Measurements from ENCODE around the gene CACNA1B. TPM values are rescaled to one million over a fixed set of nuclear protein-coding genes. Genes with fewer than 3 reads are reported as not detected.

The CACNA1B gene
- total and polyA plus RNA-seq, 2 donors from 2014 or later = 0.03 TPM; not detected in 1

GRCh38 chr9:137978262-137978714 is 100.7 kb downstream of the CACNA1B start:
- H3K27ac ChIP-seq (ENCODE audit: low read depth in 2 of 2, low read length in 2 of 2) = no peak overlapping the region
- FAIRE-seq (no peak), DNase-seq (no peak)
- H3K4me1 ChIP-seq (ENCODE audit: control insufficient read depth in 2 of 3, insufficient read depth in 2 of 3, low read depth in 1 of 3, low read length in 3 of 3) = no peaks in the 10 kb centered on the region
- no peak for TF ChIP-seq CTCF (IDR thresholded peaks at IDR 0.05; ENCODE audit: borderline replicate concordance, extremely low read depth, insufficient read depth)
- no peak overlapping the region for H3K4me3 ChIP-seq (ENCODE audit: low read length in 3 of 3)
- H3K36me3 ChIP-seq (ENCODE audit: control insufficient read depth in 2 of 3, insufficient read depth in 3 of 3, low read length in 3 of 3) = no peaks in the 10 kb centered on the region
- no peaks in the 10 kb centered on the region for H3K27me3 ChIP-seq (ENCODE audit: control insufficient read depth, insufficient read depth, low read length)
- intact Hi-C loops (cut with DNase I) = no loop called here
- no peaks in the 10 kb centered on the region for H3K9me3 ChIP-seq (ENCODE audit: control insufficient read depth in 2 of 3, insufficient read depth in 1 of 3, low read length in 3 of 3)
- no peak overlapping the region for H3K9ac ChIP-seq (ENCODE audit: low read length in 3 of 3)

- DNase-seq = peak in 2 of 5 donors; percentile 27 to 44
- Histone ChIP-seq H3K36me3 (ENCODE audit: control insufficient read depth in 2 of 3, insufficient read depth in 3 of 3, low read length in 3 of 3) (no peaks in the 10 kb centered on the region), H3K9ac (ENCODE audit: low read length in 3 of 3) (no peak overlapping the region), H3K27me3 (ENCODE audit: control insufficient read depth, insufficient read depth, low read length) (no peaks in the 10 kb centered on the region), H3K9me3 (ENCODE audit: control insufficient read depth in 2 of 3, insufficient read depth in 1 of 3, low read length in 3 of 3) (no peaks in the 10 kb centered on the region), H3K27ac (ENCODE audit: low read depth in 2 of 2, low read length in 2 of 2) (no peak overlapping the region), H3K4me3 (ENCODE audit: low read length in 3 of 3) (no peak overlapping the region), H3K4me1 (ENCODE audit: control insufficient read depth in 2 of 3, insufficient read depth in 2 of 3, low read depth in 1 of 3, low read length in 3 of 3) (no peaks in the 10 kb centered on the region)
- intact Hi-C loops (cut with DNase I) = no loop called here
- TF ChIP-seq CTCF (IDR thresholded peaks at IDR 0.05; ENCODE audit: borderline replicate concordance, extremely low read depth, insufficient read depth) = no peak
- FAIRE-seq = no peak
These were observed 104.6 kb downstream of the CACNA1B start for GRCh38 chr9:137982200-137982599.

- no peak for FAIRE-seq
- no peaks in the 10 kb centered on the region for H3K27me3 ChIP-seq (ENCODE audit: control insufficient read depth, insufficient read depth, low read length)
- TF ChIP-seq CTCF (IDR thresholded peaks at IDR 0.05; ENCODE audit: borderline replicate concordance, extremely low read depth, insufficient read depth) = no peak
These were observed 106.4 kb downstream of the CACNA1B start for GRCh38 chr9:137984005-137984404.

More at GRCh38 chr9:137984005-137984404, 106.4 kb downstream of the CACNA1B start:
- Histone ChIP-seq H3K9me3 (ENCODE audit: control insufficient read depth in 2 of 3, insufficient read depth in 1 of 3, low read length in 3 of 3) (no peaks in the 10 kb centered on the region), H3K27ac (ENCODE audit: low read depth in 2 of 2, low read length in 2 of 2) (no peak overlapping the region), H3K36me3 (ENCODE audit: control insufficient read depth in 2 of 3, insufficient read depth in 3 of 3, low read length in 3 of 3) (no peaks in the 10 kb centered on the region), H3K4me1 (ENCODE audit: control insufficient read depth in 2 of 3, insufficient read depth in 2 of 3, low read depth in 1 of 3, low read length in 3 of 3) (no peaks in the 10 kb centered on the region), H3K9ac (ENCODE audit: low read length in 3 of 3) (no peak overlapping the region), H3K4me3 (ENCODE audit: low read length in 3 of 3) (no peak overlapping the region)
- no peak for DNase-seq
- intact Hi-C loops (cut with DNase I) = no loop called here

All from kidney (tissue), 14 donors.